ENCODE measurements around the gene ADI1.
"Not testable (repeated sequence)": the region's sequence is repeated elsewhere in the genome, so short reads cannot be mapped to it uniquely, and the experiment has no call there.

ADI1 gene

GRCh38 chr2:3492475-3492787 lies 26.9 kb downstream of the ADI1 start:
- DNase-seq, result not testable (repeated sequence)

GRCh38 chr2:3491716-3492474 lies 27.4 kb downstream of the ADI1 start:
- DNase-seq, result no peak

GRCh38 chr2:3491306-3491705 lies 28.0 kb downstream of the ADI1 start:
- DNase-seq, result no peak

- DNase-seq, result no peak
Measured at GRCh38 chr2:3490191-3491170, 28.9 kb downstream of the ADI1 start.

GRCh38 chr2:3489764-3490115 lies 29.6 kb downstream of the ADI1 start:
- no peak for DNase-seq

GRCh38 chr2:3488855-3489763 lies 30.2 kb downstream of the ADI1 start:
- DNase-seq, result no peak

GRCh38 chr2:3488061-3488531 lies 31.2 kb downstream of the ADI1 start:
- DNase-seq, result no peak

GRCh38 chr2:3487432-3487831 lies 31.9 kb downstream of the ADI1 start:
- DNase-seq, result no peak

GRCh38 chr2:3487028-3487425 lies 32.3 kb downstream of the ADI1 start:
- no peak for DNase-seq

GRCh38 chr2:3486047-3487027 lies 33.0 kb downstream of the ADI1 start:
- no peak for DNase-seq

GRCh38 chr2:3485166-3485565 lies 34.2 kb downstream of the ADI1 start:
- no peak for DNase-seq

GRCh38 chr2:3483986-3484960 lies 35.1 kb downstream of the ADI1 start:
- DNase-seq, result no peak

- no peak for DNase-seq
Measured at GRCh38 chr2:3483227-3483985, 35.9 kb downstream of the ADI1 start.

- no peak for DNase-seq
Measured at GRCh38 chr2:3482363-3482821, 36.9 kb downstream of the ADI1 start.

GRCh38 chr2:3481736-3482362 lies 37.5 kb downstream of the ADI1 start:
- DNase-seq, result no peak

- DNase-seq, result no peak
Measured at GRCh38 chr2:3481011-3481400, 38.3 kb downstream of the ADI1 start.

- no peak for DNase-seq
Measured at GRCh38 chr2:3480352-3481010, 38.9 kb downstream of the ADI1 start.
